ENCODE results near the gene HRH4.

HRH4 gene

GRCh38 chr18:24486684-24487083, 26.2 kb downstream of the HRH4 start:
- in situ Hi-C loops (cut with MboI; ENCODE audit: low sequenced_read_pairs, unreplicated experiment), result no loop called here
- TF ChIP-seq, protein P1, sequence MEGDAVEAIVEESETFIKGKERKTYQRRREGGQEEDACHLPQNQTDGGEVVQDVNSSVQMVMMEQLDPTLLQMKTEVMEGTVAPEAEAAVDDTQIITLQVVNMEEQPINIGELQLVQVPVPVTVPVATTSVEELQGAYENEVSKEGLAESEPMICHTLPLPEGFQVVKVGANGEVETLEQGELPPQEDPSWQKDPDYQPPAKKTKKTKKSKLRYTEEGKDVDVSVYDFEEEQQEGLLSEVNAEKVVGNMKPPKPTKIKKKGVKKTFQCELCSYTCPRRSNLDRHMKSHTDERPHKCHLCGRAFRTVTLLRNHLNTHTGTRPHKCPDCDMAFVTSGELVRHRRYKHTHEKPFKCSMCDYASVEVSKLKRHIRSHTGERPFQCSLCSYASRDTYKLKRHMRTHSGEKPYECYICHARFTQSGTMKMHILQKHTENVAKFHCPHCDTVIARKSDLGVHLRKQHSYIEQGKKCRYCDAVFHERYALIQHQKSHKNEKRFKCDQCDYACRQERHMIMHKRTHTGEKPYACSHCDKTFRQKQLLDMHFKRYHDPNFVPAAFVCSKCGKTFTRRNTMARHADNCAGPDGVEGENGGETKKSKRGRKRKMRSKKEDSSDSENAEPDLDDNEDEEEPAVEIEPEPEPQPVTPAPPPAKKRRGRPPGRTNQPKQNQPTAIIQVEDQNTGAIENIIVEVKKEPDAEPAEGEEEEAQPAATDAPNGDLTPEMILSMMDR (IDR thresholded peaks at IDR 0.05; ENCODE audit: borderline replicate concordance, control extremely low read depth, extremely low read depth, insufficient read depth, missing control alignments), result no peak
- no peak for DNase-seq (ENCODE audit: low spot score)

GRCh38 chr18:24488824-24489493, 28.5 kb downstream of the HRH4 start:
- in situ Hi-C loops (cut with MboI; ENCODE audit: low sequenced_read_pairs, unreplicated experiment), result no loop called here
- TF ChIP-seq, protein P1 (IDR thresholded peaks at IDR 0.05; ENCODE audit: borderline replicate concordance, control extremely low read depth, extremely low read depth, insufficient read depth, missing control alignments), result peak; percentile 63
- peak; percentile 66 for DNase-seq (ENCODE audit: low spot score)

DNA sequence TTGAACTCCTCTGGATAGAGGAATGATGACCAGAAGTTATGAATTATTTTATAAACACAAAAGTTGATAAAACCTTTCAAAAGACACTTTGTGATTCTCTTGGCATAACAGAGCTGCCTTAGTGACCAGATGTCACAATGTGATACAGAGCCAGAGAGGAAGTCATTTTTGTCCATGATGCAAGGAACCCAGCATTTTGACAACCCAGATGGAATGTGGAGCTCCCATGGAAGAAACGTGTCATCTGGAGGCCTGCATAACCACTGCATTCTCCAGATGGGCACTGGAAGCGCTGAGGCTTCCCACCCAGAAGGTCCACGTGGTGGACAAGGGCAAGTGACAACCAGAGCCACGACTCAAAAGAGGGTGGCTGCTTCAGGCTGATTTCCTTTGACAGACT, 30.1 kb downstream of the HRH4 start:
- in situ Hi-C loops (cut with MboI; ENCODE audit: low sequenced_read_pairs, unreplicated experiment), result no loop called here
- DNase-seq (ENCODE audit: low spot score), result no peak
- TF ChIP-seq, protein P1 (IDR thresholded peaks at IDR 0.05; ENCODE audit: borderline replicate concordance, control extremely low read depth, extremely low read depth, insufficient read depth, missing control alignments), result no peak

- in situ Hi-C loops (cut with MboI; ENCODE audit: low sequenced_read_pairs, unreplicated experiment), result no loop called here
- DNase-seq (ENCODE audit: low spot score), result peak; percentile 43
- TF ChIP-seq, protein P1 (IDR thresholded peaks at IDR 0.05; ENCODE audit: borderline replicate concordance, control extremely low read depth, extremely low read depth, insufficient read depth, missing control alignments), result no peak
Measured at GRCh38 chr18:24491927-24492834, 31.7 kb downstream of the HRH4 start.

- in situ Hi-C loops (cut with MboI; ENCODE audit: low sequenced_read_pairs, unreplicated experiment), result no loop called here
- DNase-seq (ENCODE audit: low spot score), result no peak
- TF ChIP-seq, protein P1 (IDR thresholded peaks at IDR 0.05; ENCODE audit: borderline replicate concordance, control extremely low read depth, extremely low read depth, insufficient read depth, missing control alignments), result no peak
Measured at GRCh38 chr18:24494586-24494985, 34.1 kb downstream of the HRH4 start.

GRCh38 chr18:24497031-24497754, 36.8 kb downstream of the HRH4 start:
- no peak for DNase-seq (ENCODE audit: low spot score)
- TF ChIP-seq, protein P1 (IDR thresholded peaks at IDR 0.05; ENCODE audit: borderline replicate concordance, control extremely low read depth, extremely low read depth, insufficient read depth, missing control alignments), result no peak
- in situ Hi-C loops (cut with MboI; ENCODE audit: low sequenced_read_pairs, unreplicated experiment), result no loop called here
